A549 (cell line): ENCODE results near the gene NDUFA11.

ENCODE experiments used
- RAD21 ChIP-seq, 2 experiments: fragments of >200 bp in 1 of 2; sonication (Bioruptor Twin) in 1 of 2; formaldehyde crosslinking in 1 of 2; IDR thresholded peaks in 1 of 2; conservative IDR thresholded peaks in 1 of 2; 2 replicates in 1 of 2; 3 replicates in 1 of 2; pipeline ENCODE4 v1.6.1; 2012 to 2018; ENCODE audit warnings: inconsistent platforms in 1 of 2
- TF ChIP-seq, protein P1 (sequence below): fragments of >200 bp; sonication (Bioruptor Twin); formaldehyde crosslinking; IDR thresholded peaks from 3 replicates; pipeline ENCODE4 v1.5.1; 2016

DNA sequence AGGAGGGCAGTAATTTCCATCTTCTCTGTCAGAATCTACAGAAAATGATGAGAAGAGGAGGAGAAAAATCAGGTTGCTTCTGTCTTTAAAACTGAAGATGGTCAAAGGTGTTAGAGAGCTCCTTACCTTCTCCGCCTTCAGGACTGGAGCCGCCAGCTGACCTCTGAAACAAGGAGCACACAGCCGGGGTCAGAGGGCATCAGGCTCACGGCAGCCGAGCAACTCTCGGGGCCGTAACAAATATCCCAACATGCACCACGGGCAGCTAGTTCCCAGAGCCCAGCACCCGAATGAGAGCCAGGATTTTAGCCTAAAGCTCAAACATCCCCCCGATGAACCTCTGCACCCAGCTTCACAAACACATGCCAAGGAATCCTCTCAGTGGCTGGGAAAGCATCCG lies 38.1 kb upstream of the NDUFA11 start:
- TF ChIP-seq, protein P1, sequence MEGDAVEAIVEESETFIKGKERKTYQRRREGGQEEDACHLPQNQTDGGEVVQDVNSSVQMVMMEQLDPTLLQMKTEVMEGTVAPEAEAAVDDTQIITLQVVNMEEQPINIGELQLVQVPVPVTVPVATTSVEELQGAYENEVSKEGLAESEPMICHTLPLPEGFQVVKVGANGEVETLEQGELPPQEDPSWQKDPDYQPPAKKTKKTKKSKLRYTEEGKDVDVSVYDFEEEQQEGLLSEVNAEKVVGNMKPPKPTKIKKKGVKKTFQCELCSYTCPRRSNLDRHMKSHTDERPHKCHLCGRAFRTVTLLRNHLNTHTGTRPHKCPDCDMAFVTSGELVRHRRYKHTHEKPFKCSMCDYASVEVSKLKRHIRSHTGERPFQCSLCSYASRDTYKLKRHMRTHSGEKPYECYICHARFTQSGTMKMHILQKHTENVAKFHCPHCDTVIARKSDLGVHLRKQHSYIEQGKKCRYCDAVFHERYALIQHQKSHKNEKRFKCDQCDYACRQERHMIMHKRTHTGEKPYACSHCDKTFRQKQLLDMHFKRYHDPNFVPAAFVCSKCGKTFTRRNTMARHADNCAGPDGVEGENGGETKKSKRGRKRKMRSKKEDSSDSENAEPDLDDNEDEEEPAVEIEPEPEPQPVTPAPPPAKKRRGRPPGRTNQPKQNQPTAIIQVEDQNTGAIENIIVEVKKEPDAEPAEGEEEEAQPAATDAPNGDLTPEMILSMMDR, result no peak
- TF ChIP-seq RAD21 (conservative IDR thresholded peaks at IDR 0.05 in 1 of 2, IDR thresholded peaks at IDR 0.05 in 1 of 2), result no peak
